Measurements from ENCODE around the gene UAP1L1.
A peak's percentile ranks its signal among the peaks of the same experiment; 100 is the strongest.

UAP1L1 gene

GRCh38 chr9:137067860-137068538 lies 9.3 kb upstream of the UAP1L1 start:
- TF ChIP-seq CTCF (conservative IDR thresholded peaks at IDR 0.05; ENCODE audit: low read length), result peak; percentile 84
- peak; percentile 66 for DNase-seq (ENCODE audit: low read depth)
- no peak overlapping the region for H3K4me3 ChIP-seq (ENCODE audit: low read length)

GRCh38 chr9:137068539-137069507 lies 8.5 kb upstream of the UAP1L1 start:
- no peak for TF ChIP-seq CTCF (conservative IDR thresholded peaks at IDR 0.05; ENCODE audit: low read length)
- H3K4me3 ChIP-seq (ENCODE audit: low read length), result no peak overlapping the region
- DNase-seq (ENCODE audit: low read depth), result no peak

- no peak for TF ChIP-seq CTCF (conservative IDR thresholded peaks at IDR 0.05; ENCODE audit: low read length)
- 0 out of 2 replicates have a peak overlapping the region, but pooled peaks have one; percentile 3 for H3K4me3 ChIP-seq (ENCODE audit: low read length)
- DNase-seq (ENCODE audit: low read depth), result no peak
These were observed 7.7 kb upstream of the UAP1L1 start for GRCh38 chr9:137069508-137070091.

- peak within 1 kb of the TSS; percentile 44 for H3K4me3 ChIP-seq (ENCODE audit: low read length)
- DNase-seq (ENCODE audit: low read depth), result peak; percentile 77
- TF ChIP-seq CTCF (conservative IDR thresholded peaks at IDR 0.05; ENCODE audit: low read length), result no peak
These were observed 7.0 kb upstream of the UAP1L1 start, which contains the start of gene SAPCD2 for GRCh38 chr9:137070201-137070905. Gene SAPCD2 (minus strand): TSS chr9:137070557. CDS start chr9:137070460, 97 bp downstream.

- no peak for DNase-seq (ENCODE audit: low read depth)
- TF ChIP-seq CTCF (conservative IDR thresholded peaks at IDR 0.05; ENCODE audit: low read length), result no peak
- H3K4me3 ChIP-seq (ENCODE audit: low read length), result peak overlapping the region; percentile 44
These were observed 6.4 kb upstream of the UAP1L1 start for GRCh38 chr9:137070906-137071275.

GRCh38 chr9:137071282-137071681 lies 6.0 kb upstream of the UAP1L1 start:
- TF ChIP-seq CTCF (conservative IDR thresholded peaks at IDR 0.05; ENCODE audit: low read length), result no peak
- H3K4me3 ChIP-seq (ENCODE audit: low read length), result no peak overlapping the region
- no peak for DNase-seq (ENCODE audit: low read depth)
